ENCODE data around the gene WNK4. TPM values are rescaled to one million over a fixed set of nuclear protein-coding genes. Genes with fewer than 3 reads are reported as not detected.
"Not testable (repeated sequence)": the region's sequence is repeated elsewhere in the genome, so short reads cannot be mapped to it uniquely, and the experiment has no call there.

WNK4 gene
- polyA plus RNA-seq, 4 donors: 11.3 to 14.7 (median 12.2) TPM

- DNase-seq (ENCODE audit: low read depth in 4 of 4, low spot score in 3 of 4): not testable (repeated sequence)
Observed at GRCh38 chr17:42769964-42770363, 10.4 kb upstream of the WNK4 start.

GRCh38 chr17:42772945-42773289 is 7.5 kb upstream of the WNK4 start:
- DNase-seq (ENCODE audit: low read depth in 4 of 4, low spot score in 3 of 4): no peak

- DNase-seq (ENCODE audit: low read depth in 4 of 4, low spot score in 3 of 4): peak; percentile 65 to 69 (median 67)
Observed at GRCh38 chr17:42773290-42774035, 6.9 kb upstream of the WNK4 start, which contains the start of gene VPS25. Gene VPS25, plus strand, starts transcription at chr17:42773449. Its CDS starts 27 bp downstream, at chr17:42773476.

- DNase-seq (ENCODE audit: low read depth in 4 of 4, low spot score in 3 of 4): no peak
Observed at GRCh38 chr17:42774066-42774745, 6.2 kb upstream of the WNK4 start.

GRCh38 chr17:42775534-42776098 is 4.8 kb upstream of the WNK4 start:
- no peak for DNase-seq (ENCODE audit: low read depth in 4 of 4, low spot score in 3 of 4)

- DNase-seq (ENCODE audit: low read depth in 4 of 4, low spot score in 3 of 4): no peak
Observed at GRCh38 chr17:42778570-42778969, 1.8 kb upstream of the WNK4 start.

GRCh38 chr17:42779304-42779935 is 990 bp upstream of the WNK4 start:
- DNase-seq (ENCODE audit: low read depth in 4 of 4, low spot score in 3 of 4): no peak

- no peak for DNase-seq (ENCODE audit: low read depth in 4 of 4, low spot score in 3 of 4)
Observed at GRCh38 chr17:42780851-42781638, 635 bp downstream of the WNK4 start.

- DNase-seq (ENCODE audit: low read depth in 4 of 4, low spot score in 3 of 4): no peak
Observed at GRCh38 chr17:42781639-42782165, 1.3 kb downstream of the WNK4 start.

GRCh38 chr17:42782166-42783061 is 2.0 kb downstream of the WNK4 start:
- no peak for DNase-seq (ENCODE audit: low read depth in 4 of 4, low spot score in 3 of 4)

GRCh38 chr17:42783062-42783790 is 2.8 kb downstream of the WNK4 start:
- DNase-seq (ENCODE audit: low read depth in 4 of 4, low spot score in 3 of 4): no peak

- DNase-seq (ENCODE audit: low read depth in 4 of 4, low spot score in 3 of 4): no peak
Observed at GRCh38 chr17:42783791-42784138, 3.4 kb downstream of the WNK4 start.

GRCh38 chr17:42784409-42784808 is 4.0 kb downstream of the WNK4 start:
- no peak for DNase-seq (ENCODE audit: low read depth in 4 of 4, low spot score in 3 of 4)

GRCh38 chr17:42784811-42785592 is 4.6 kb downstream of the WNK4 start:
- no peak for DNase-seq (ENCODE audit: low read depth in 4 of 4, low spot score in 3 of 4)

GRCh38 chr17:42787266-42787665 is 6.9 kb downstream of the WNK4 start:
- DNase-seq (ENCODE audit: low read depth in 4 of 4, low spot score in 3 of 4): no peak

GRCh38 chr17:42791948-42792347 is 11.5 kb downstream of the WNK4 start:
- DNase-seq (ENCODE audit: low read depth in 4 of 4, low spot score in 3 of 4): no peak

- no peak for DNase-seq (ENCODE audit: low read depth in 4 of 4, low spot score in 3 of 4)
Observed at GRCh38 chr17:42792545-42792944, 12.1 kb downstream of the WNK4 start.

- DNase-seq (ENCODE audit: low read depth in 4 of 4, low spot score in 3 of 4): no peak
Observed at GRCh38 chr17:42795061-42795460, 14.7 kb downstream of the WNK4 start.
